Measurements from ENCODE around the gene FNDC3B.

DNA sequence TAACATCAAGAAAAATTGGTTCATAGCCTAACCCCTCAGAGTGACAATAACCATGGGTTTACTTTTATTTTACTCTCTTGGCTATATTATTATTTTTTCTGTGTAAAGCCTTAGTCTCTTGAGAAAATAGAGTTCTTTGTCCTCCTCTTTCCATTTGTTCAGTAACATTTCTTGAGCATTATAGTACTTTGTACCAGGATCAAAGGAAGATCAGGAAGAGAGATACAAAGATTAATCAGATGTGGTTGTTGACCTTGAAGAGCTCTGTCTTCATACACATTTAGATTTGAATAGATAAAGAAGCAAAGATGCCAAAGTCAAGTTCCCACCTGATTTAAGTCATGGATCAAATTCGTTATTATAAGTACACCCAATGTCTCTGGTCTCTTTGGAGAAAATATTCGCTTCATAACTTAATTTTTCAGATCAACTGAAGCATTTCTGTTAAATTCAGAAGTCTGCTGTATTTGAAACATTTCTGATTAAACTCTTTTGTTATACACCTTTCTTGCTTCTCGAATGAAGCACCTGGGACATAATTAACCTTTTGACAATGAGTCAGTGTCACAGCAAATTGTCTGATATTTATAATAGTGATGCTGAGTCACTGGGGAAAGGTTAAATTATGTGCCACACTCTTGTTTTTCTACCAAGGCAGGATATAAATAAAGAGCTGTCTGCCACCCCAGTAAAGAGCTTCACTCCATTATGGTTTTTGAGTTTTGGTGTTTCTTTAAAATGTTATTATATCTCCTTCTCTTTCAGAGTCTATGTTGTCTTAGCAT lies 308.7 kb downstream of the FNDC3B start:
- TF ChIP-seq ZNF596 (tag by site-specific recombination; IDR thresholded peaks at IDR 0.05) (no peak), ZNF555 (tag by site-specific recombination; conservative IDR thresholded peaks at IDR 0.05) (no peak), YY1 (tag by site-specific recombination; IDR thresholded peaks at IDR 0.05) (no peak), ZNF830 (tag by site-specific recombination; IDR thresholded peaks at IDR 0.05; ENCODE audit: low read depth) (no peak), ZNF514 (tag by site-specific recombination; IDR thresholded peaks at IDR 0.05) (no peak), TCF7L2 (IDR thresholded peaks at IDR 0.05; ENCODE audit: borderline replicate concordance, low read depth, low read length) (no peak), ZNF398 (tag by site-specific recombination; IDR thresholded peaks at IDR 0.05) (no peak), KLF1 (tag by site-specific recombination; IDR thresholded peaks at IDR 0.05) (no peak), ATF2 (tag by site-specific recombination; IDR thresholded peaks at IDR 0.05; ENCODE audit: low read depth) (no peak)
- TF ChIP-seq, protein P1, sequence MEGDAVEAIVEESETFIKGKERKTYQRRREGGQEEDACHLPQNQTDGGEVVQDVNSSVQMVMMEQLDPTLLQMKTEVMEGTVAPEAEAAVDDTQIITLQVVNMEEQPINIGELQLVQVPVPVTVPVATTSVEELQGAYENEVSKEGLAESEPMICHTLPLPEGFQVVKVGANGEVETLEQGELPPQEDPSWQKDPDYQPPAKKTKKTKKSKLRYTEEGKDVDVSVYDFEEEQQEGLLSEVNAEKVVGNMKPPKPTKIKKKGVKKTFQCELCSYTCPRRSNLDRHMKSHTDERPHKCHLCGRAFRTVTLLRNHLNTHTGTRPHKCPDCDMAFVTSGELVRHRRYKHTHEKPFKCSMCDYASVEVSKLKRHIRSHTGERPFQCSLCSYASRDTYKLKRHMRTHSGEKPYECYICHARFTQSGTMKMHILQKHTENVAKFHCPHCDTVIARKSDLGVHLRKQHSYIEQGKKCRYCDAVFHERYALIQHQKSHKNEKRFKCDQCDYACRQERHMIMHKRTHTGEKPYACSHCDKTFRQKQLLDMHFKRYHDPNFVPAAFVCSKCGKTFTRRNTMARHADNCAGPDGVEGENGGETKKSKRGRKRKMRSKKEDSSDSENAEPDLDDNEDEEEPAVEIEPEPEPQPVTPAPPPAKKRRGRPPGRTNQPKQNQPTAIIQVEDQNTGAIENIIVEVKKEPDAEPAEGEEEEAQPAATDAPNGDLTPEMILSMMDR (tag by site-specific recombination; IDR thresholded peaks at IDR 0.05), result no peak
